ENCODE measurements around the gene MTMR3. TPM values are rescaled to one million over a fixed set of nuclear protein-coding genes. Genes with fewer than 3 reads are reported as not detected.
"Not testable (repeated sequence)": the region's sequence is repeated elsewhere in the genome, so short reads cannot be mapped to it uniquely, and the experiment has no call there.

MTMR3 gene
- total RNA-seq, 4 donors from 2014 or later: 52.8 to 101 (median 69.1) TPM

DNA sequence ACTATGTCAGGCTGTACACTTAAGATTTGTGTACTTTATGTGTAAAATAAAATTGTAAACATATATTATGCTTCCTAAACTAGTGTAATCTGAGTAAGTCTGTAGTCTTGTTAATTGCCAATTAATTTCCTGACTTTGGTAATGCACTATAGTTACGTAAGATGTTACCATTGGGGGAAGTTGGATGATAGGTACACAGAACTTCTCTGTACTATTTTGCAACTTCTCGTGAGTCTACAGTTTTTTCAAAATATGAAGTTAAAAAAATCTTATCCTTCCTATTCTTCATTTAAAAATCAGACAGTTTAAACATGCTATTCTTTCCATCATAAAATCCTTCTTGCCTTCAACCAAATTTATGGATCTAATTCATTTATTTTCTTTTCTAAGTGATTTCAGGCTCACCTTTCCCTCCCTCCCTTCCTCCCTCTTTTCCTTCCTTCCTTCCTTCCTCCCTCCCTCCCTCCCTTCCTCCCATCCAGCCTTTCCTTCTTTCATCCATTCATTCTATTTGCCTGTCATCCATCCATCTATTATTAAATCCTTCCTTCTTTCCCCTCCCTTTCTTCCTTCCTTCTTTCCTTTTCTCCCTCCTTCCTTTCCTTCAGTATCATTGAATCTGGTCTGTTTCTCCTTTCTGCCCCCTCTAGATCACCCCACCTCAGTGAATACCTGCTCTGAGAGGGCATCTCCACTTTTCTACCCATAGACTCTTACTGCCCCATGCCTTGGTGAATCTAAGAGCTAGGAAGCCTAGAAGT lies 22.8 kb upstream of the MTMR3 start:
- H3K27ac ChIP-seq: no peak overlapping the region

DNA sequence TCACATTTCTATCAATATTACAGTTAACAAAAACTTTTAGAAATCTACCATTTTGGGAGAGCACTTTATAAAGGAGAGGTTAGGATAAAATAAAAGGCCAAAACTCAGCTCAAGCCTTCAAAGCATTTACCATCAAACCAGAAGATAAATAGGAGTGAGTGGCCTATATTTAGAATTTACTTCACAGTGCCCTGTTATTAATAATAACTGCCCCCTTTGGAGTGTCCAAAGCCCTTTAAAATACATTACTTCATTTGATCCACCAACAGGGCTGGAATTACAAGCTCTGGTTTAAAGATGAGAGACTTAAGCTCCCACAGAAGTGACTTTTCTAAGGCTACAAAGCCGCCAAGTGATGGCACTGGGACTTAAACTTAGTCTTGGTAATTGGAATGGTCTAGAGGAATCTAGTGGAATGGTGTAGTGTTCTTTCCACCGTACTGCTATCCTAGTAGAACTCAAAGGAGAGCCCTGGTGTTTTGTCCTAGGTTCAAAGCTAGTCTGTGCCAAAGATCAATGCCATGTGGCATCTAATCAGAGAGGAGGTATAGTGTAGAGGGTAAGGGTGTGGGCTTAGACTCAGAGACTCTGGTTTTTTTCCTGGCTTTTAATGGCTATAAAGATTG lies 21.2 kb upstream of the MTMR3 start:
- H3K9me3 ChIP-seq: no peaks in the 10 kb centered on the region
- no peak overlapping the region for H3K4me3 ChIP-seq (replicated peaks in 1 of 3)
- H3K27ac ChIP-seq: no peak overlapping the region
- no peak for DNase-seq
- H3K4me1 ChIP-seq: no peaks in the 10 kb centered on the region
- H3K27me3 ChIP-seq: no peaks in the 10 kb centered on the region
- intact Hi-C loops (cut with DNase I): no loop called here
- no peaks in the 10 kb centered on the region for H3K36me3 ChIP-seq
- WGBS, 2 donors: 91 to 92% methylated on average over 2 of the region's 2 CpGs
- TF ChIP-seq POLR2A (IDR thresholded peaks at IDR 0.05): no peak

More for the DNA sequence above, 22.8 kb upstream of the MTMR3 start:
- DNase-seq: no peak
- Histone ChIP-seq H3K27me3 (no peaks in the 10 kb centered on the region), H3K4me3 (replicated peaks in 1 of 3) (no peak overlapping the region), H3K9me3 (no peaks in the 10 kb centered on the region), H3K36me3 (no peaks in the 10 kb centered on the region), H3K4me1 (no peaks in the 10 kb centered on the region)
- TF ChIP-seq POLR2A (IDR thresholded peaks at IDR 0.05): no peak
- no peak for TF ChIP-seq CTCF (IDR thresholded peaks at IDR 0.05)
- WGBS, 2 donors: 86 to 87% methylated on average over 2 of the region's 2 CpGs
- intact Hi-C loops (cut with DNase I): no loop called here

- DNase-seq; intact Hi-C loops (cut with DNase I): not testable (repeated sequence)
Observed at GRCh38 chr22:29865572-29865971, 17.4 kb upstream of the MTMR3 start.

DNA sequence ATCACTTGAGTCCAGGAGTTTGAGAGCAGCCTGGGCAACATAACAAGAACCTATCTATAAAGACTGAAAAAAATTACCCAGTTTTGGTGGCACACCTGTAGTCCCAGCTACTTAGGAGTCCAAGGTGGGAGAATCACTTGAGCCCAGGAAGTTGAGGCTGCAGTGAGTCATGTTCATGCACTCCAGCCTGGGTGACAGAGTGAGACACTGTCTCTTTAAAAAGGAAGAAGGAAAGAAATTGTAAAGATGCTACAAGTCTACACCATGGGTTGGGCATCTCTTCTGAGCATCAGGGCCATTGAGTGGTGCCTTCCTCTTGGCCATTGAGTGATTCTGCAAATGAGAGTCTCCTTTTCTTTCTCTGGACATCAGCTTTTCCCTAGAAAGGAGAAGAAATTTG lies 15.7 kb upstream of the MTMR3 start:
- Histone ChIP-seq H3K4me3 (replicated peaks in 1 of 3) (no peak overlapping the region), H3K27ac (no peak overlapping the region), H3K4me1 (no peaks in the 10 kb centered on the region), H3K27me3 (no peaks in the 10 kb centered on the region), H3K9me3 (no peaks in the 10 kb centered on the region), H3K36me3 (no peaks in the 10 kb centered on the region)
- TF ChIP-seq CTCF (IDR thresholded peaks at IDR 0.05) (no peak), POLR2A (IDR thresholded peaks at IDR 0.05) (no peak)
- intact Hi-C loops (cut with DNase I): no loop called here
- no peak for DNase-seq

More at GRCh38 chr22:29865572-29865971, 17.4 kb upstream of the MTMR3 start:
- 88 to 93% methylated on average over 13 of the region's 13 CpGs for WGBS, 2 donors
- H3K27ac ChIP-seq; H3K36me3 ChIP-seq; H3K4me3 ChIP-seq (replicated peaks in 1 of 3); H3K4me1 ChIP-seq; H3K27me3 ChIP-seq; H3K9me3 ChIP-seq: not testable (repeated sequence)

DNA sequence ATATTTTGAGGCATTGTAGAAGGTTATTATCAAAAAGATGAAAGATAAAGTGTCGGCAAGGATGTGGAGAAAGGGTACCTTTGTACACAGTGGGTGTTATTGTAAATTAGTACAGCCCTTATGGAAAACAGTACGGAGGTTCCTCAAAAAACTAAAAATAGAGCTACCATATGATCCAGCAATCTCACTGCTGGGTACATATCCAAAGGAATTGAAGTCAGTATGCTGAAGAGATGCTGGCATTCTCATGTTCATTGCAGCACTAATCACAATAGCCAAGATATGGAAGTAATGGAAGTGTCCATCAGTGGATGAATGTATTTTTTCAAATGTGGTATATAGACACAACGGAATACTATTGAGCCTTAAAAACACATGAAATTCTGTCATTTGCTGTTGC lies 15.1 kb upstream of the MTMR3 start:
- Histone ChIP-seq H3K27ac (no peak overlapping the region), H3K9me3 (no peaks in the 10 kb centered on the region), H3K36me3 (no peaks in the 10 kb centered on the region), H3K4me1 (no peaks in the 10 kb centered on the region), H3K4me3 (replicated peaks in 1 of 3) (no peak overlapping the region), H3K27me3 (no peaks in the 10 kb centered on the region)
- DNase-seq: no peak
- intact Hi-C loops (cut with DNase I): no loop called here
- TF ChIP-seq POLR2A (IDR thresholded peaks at IDR 0.05): no peak
- no peak for TF ChIP-seq CTCF (IDR thresholded peaks at IDR 0.05)
- 90 to 94% methylated on average over 3 of the region's 3 CpGs for WGBS, 2 donors

- H3K36me3 ChIP-seq: no peaks in the 10 kb centered on the region
- 62% methylated on average over 3 of the region's 3 CpGs for WGBS, 2 donors
- intact Hi-C loops (cut with DNase I): no loop called here
- TF ChIP-seq CTCF (IDR thresholded peaks at IDR 0.05): no peak
- no peak for TF ChIP-seq POLR2A (IDR thresholded peaks at IDR 0.05)
- H3K9me3 ChIP-seq: no peaks in the 10 kb centered on the region
- no peak for DNase-seq
- H3K27ac ChIP-seq: no peak overlapping the region
- no peaks in the 10 kb centered on the region for H3K4me1 ChIP-seq
- H3K4me3 ChIP-seq (replicated peaks in 1 of 3): no peak overlapping the region
- H3K27me3 ChIP-seq: no peaks in the 10 kb centered on the region
Observed at GRCh38 chr22:29870574-29870973, 12.4 kb upstream of the MTMR3 start.
